Stimulated activated CD4-positive, alpha-beta T cell treated with anti-CD3 and anti-CD28 coated beads, TNF-alpha, amount 100 ng/mL, for 48 hours (primary cell): ENCODE results near the gene C11orf42.

Source experiments
- DNase-seq, 3 donors: peaks; one replicate each; pipeline ENCODE4 v3.0.0-alpha.2; 2020; ENCODE audit warnings: low read depth in 3 of 3

Gene C11orf42

DNA sequence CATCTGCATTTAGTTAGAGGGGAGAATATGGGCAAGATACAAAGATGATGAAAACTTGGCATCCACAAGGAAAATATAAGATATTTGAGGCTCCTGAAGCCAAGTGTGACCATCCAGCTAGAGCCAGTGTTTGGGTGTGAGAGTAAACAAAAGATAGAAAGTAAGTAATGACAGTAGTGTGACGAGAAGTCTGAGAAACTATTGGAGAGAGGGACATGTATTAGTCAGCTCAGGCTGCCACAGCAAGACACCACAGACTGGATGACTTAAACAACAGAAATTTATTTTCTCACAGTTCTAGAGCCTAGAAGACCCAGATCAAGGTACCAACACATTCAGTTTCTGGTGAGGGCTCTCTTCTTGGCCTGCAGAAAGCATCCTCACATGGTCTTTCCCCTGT is 47.8 kb downstream of the C11orf42 start:
- no peak for DNase-seq

DNA sequence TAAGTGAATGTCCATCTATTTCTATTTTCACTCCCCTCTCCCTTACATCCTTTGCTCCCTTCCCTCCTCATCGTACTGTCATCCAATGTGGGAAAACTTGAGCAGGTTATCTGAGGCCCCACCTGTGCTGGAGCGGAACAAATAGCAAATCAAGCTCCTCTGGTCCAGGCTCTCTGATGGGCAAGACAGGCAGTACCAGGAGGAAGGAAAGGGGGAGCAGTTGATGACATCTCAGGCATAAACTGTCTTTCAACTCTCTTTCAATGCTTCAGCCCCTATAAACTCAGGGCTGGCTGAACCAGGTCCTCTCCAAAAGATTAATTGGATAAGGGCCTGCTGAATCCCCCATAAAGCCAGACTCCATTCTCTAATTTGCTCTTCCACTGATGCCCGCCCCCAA is 52.8 kb downstream of the C11orf42 start:
- DNase-seq = no peak

DNA sequence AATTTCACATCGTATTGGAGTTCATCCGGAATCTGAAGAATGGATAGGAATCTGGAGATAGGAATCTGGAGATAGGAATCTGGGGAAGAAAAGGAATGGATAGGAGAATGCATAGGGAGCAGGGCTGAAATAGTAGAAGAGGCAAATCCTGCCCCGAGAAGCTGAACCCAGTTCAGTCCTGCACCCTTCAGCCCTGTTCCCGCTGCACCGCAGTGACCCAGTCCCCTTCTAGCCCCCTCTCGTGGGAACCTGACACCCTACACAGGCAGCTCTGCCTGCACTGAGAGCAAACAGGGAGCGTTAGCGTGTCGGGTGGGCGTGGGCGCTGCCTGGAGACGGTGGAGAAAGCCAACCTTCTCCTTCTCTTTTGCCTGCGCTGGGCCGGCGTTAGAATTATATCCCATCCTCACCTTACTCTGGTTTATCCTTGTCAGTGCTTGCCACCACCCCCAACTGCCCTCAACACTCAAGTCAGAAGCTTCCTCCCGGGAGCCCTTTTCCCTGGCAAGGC is 53.3 kb downstream of the C11orf42 start:
- no peak for DNase-seq

DNA sequence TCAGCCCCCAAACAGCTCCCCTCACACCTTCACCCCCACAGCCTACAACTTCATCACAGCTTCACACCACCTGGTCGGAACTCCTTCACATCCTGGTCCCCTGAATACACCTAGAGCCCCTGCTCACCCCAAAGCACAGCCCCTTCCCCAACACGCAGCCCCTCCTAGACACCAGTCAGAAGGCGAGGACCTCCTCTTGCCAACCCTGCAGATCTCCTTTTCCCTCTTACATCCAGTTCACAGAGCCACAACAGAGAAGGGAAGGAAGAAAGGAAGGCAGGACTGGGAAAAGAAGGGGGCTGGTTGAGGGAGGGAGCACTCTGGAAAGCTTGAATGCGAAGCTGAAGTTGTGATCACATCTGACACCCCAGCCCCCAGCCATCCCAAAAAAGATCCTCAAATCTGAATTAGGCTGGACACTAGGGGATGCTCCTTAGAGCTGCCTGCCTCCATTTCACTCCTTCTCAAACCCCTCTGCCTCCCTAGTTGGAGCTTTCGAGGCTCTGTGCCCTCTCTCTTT is 54.9 kb downstream of the C11orf42 start:
- no peak for DNase-seq
